GM18505 (cell line): ENCODE results near the gene LAG3.
A peak's percentile ranks its signal among the peaks of the same experiment; 100 is the strongest.

Source experiments
- ATAC-seq: cut with Tn5 transposase; IDR thresholded peaks from one replicate; pipeline ENCODE4 v1.9.1; 2021; ENCODE audit not compliant: unreplicated experiment
- POLR2A ChIP-seq: IDR thresholded peaks from 4 replicates; pipeline ENCODE4 v1.6.1; 2011; ENCODE audit warnings: borderline replicate concordance; ENCODE audit not compliant: insufficient read depth, insufficient read length; ENCODE audit errors: extremely low read depth

Gene LAG3

GRCh38 chr12:6763380-6763779 is 8.9 kb upstream of the LAG3 start:
- TF ChIP-seq POLR2A, result no peak
- no peak for ATAC-seq

GRCh38 chr12:6764011-6764828 is 8.1 kb upstream of the LAG3 start:
- ATAC-seq, result peak; percentile 57
- no peak for TF ChIP-seq POLR2A

- TF ChIP-seq POLR2A, result no peak
- ATAC-seq, result no peak
These were observed 7.2 kb upstream of the LAG3 start for GRCh38 chr12:6765048-6765633.

- peak; percentile 64 for TF ChIP-seq POLR2A
- peak; percentile 21 for ATAC-seq
These were observed 6.4 kb upstream of the LAG3 start, which contains the start of gene PTMS for GRCh38 chr12:6765634-6766581. TSS of gene PTMS (plus strand) at chr12:6766363. CDS start at chr12:6766706, 343 bp downstream.

GRCh38 chr12:6766651-6767349 is 5.5 kb upstream of the LAG3 start:
- TF ChIP-seq POLR2A, result no peak
- peak; percentile 56 for ATAC-seq

GRCh38 chr12:6767353-6768319 is 4.7 kb upstream of the LAG3 start:
- no peak for TF ChIP-seq POLR2A
- ATAC-seq, result no peak

- no peak for TF ChIP-seq POLR2A
- no peak for ATAC-seq
These were observed 3.8 kb upstream of the LAG3 start for GRCh38 chr12:6768437-6768914.

- no peak for TF ChIP-seq POLR2A
- no peak for ATAC-seq
These were observed 3.3 kb upstream of the LAG3 start for GRCh38 chr12:6768990-6769389.

GRCh38 chr12:6769666-6770065 is 2.7 kb upstream of the LAG3 start:
- ATAC-seq, result no peak
- no peak for TF ChIP-seq POLR2A

GRCh38 chr12:6770094-6770493 is 2.2 kb upstream of the LAG3 start:
- ATAC-seq, result no peak
- TF ChIP-seq POLR2A, result no peak

- no peak for ATAC-seq
These were observed 1.7 kb upstream of the LAG3 start for GRCh38 chr12:6770600-6770999.

GRCh38 chr12:6771091-6771495 is 1.2 kb upstream of the LAG3 start:
- no peak for TF ChIP-seq POLR2A
- no peak for ATAC-seq

More at GRCh38 chr12:6770600-6770999, 1.7 kb upstream of the LAG3 start:
- TF ChIP-seq POLR2A, result no peak
